Neuronal stem cell (in vitro differentiated cells): ENCODE measurements around the gene KIAA1671.

Experiments used
- DNase-seq: peaks from one replicate; pipeline ENCODE4 v3.0.0-alpha.2; 2013; ENCODE audit warnings: low spot score
- H2AFZ ChIP-seq: one replicate; pipeline ENCODE4 v1.6.1; 2013; ENCODE audit warnings: mild to moderate bottlenecking, low read length, inconsistent platforms
- H2AK5ac ChIP-seq: 2 replicates; pipeline ENCODE4 v1.6.1; 2013; ENCODE audit warnings: low read depth, mild to moderate bottlenecking, inconsistent platforms, low read length, moderate library complexity, mixed read lengths
- H2BK120ac ChIP-seq: 2 replicates; pipeline ENCODE4 v1.6.1; 2013; ENCODE audit warnings: low read depth, mild to moderate bottlenecking, inconsistent platforms, low read length, moderate library complexity, mixed read lengths
- H2BK12ac ChIP-seq: one replicate; pipeline ENCODE4 v1.6.1; 2013; ENCODE audit warnings: low read length, inconsistent platforms
- H2BK15ac ChIP-seq: 2 replicates; pipeline ENCODE4 v1.6.1; 2013; ENCODE audit warnings: mild to moderate bottlenecking, low read length, inconsistent platforms, mixed read lengths
- H2BK5ac ChIP-seq: one replicate; pipeline ENCODE4 v1.6.1; 2013; ENCODE audit warnings: inconsistent platforms, mild to moderate bottlenecking, low read length, moderate library complexity
- H3K14ac ChIP-seq: one replicate; pipeline ENCODE4 v1.6.1; 2013; ENCODE audit warnings: low read length, inconsistent platforms
- H3K18ac ChIP-seq: 2 replicates; pipeline ENCODE4 v1.6.1; 2013; ENCODE audit warnings: low read length, inconsistent platforms
- H3K23ac ChIP-seq: 2 replicates; pipeline ENCODE4 v1.6.1; 2013; ENCODE audit warnings: low read depth, mild to moderate bottlenecking, mixed read lengths, low read length, inconsistent platforms; ENCODE audit not compliant: poor library complexity
- H3K27ac ChIP-seq: replicated peaks from 3 replicates; pipeline ENCODE4 v1.5.1; 2013; ENCODE audit warnings: low read length, inconsistent platforms
- H3K27me3 ChIP-seq, 3 experiments: 2 replicates each; pipeline ENCODE4 v1.6.1; 2013; ENCODE audit warnings: low read length in 3 of 3, mild to moderate bottlenecking in 2 of 3, inconsistent platforms in 1 of 3, low read depth in 1 of 3, mixed read lengths in 1 of 3, moderate library complexity in 1 of 3; ENCODE audit not compliant: control insufficient read depth in 3 of 3, insufficient read depth in 3 of 3
- H3K36me3 ChIP-seq, 2 donors: replicated peaks in 1 of 2; 2 replicates each; pipeline ENCODE4 v1.6.1; 2013; ENCODE audit warnings: low read length in 2 of 2; ENCODE audit not compliant: control insufficient read depth in 2 of 2, insufficient read depth in 2 of 2
- H3K4ac ChIP-seq: 2 replicates; pipeline ENCODE4 v1.6.1; 2013; ENCODE audit warnings: inconsistent platforms, mild to moderate bottlenecking, low read length, moderate library complexity
- H3K4me1 ChIP-seq, 2 donors: 1 replicate in 1 of 2; 2 replicates in 1 of 2; pipeline ENCODE4 v1.6.1; 2013; ENCODE audit warnings: low read length in 2 of 2, low read depth in 1 of 2; ENCODE audit not compliant: control insufficient read depth in 2 of 2, insufficient read depth in 1 of 2
- H3K4me2 ChIP-seq: one replicate; pipeline ENCODE4 v1.6.1; 2013; ENCODE audit warnings: mild to moderate bottlenecking, low read length, inconsistent platforms; ENCODE audit not compliant: insufficient read depth, poor library complexity, severe bottlenecking
- H3K4me3 ChIP-seq, 2 donors: 2 replicates each; pipeline ENCODE4 v1.5.1; 2013; ENCODE audit warnings: low read length in 2 of 2, mild to moderate bottlenecking in 2 of 2, inconsistent platforms in 1 of 2, moderate library complexity in 1 of 2
- H3K79me1 ChIP-seq: one replicate; pipeline ENCODE4 v1.6.1; 2013; ENCODE audit warnings: low read depth, mild to moderate bottlenecking, inconsistent platforms, low read length, moderate library complexity
- H3K9ac ChIP-seq: one replicate; pipeline ENCODE4 v1.6.1; 2013; ENCODE audit warnings: mild to moderate bottlenecking, low read depth, low read length, inconsistent platforms; ENCODE audit not compliant: poor library complexity
- H3K9me3 ChIP-seq, 2 donors: replicated peaks in 1 of 2; 2 replicates each; pipeline versions ENCODE3 to v1.6.1; 2013; ENCODE audit warnings: low read length in 2 of 2, mild to moderate bottlenecking in 2 of 2, inconsistent platforms in 1 of 2, low read depth in 1 of 2, mixed read lengths in 1 of 2, moderate library complexity in 1 of 2; ENCODE audit not compliant: control insufficient read depth in 2 of 2, insufficient read depth in 1 of 2
- H4K8ac ChIP-seq: one replicate; pipeline ENCODE4 v1.6.1; 2013; ENCODE audit warnings: low read depth, mild to moderate bottlenecking, inconsistent platforms, low read length, moderate library complexity
- H4K91ac ChIP-seq: one replicate; pipeline ENCODE4 v1.6.1; 2013; ENCODE audit warnings: low read length, low read depth, mild to moderate bottlenecking, inconsistent platforms; ENCODE audit not compliant: poor library complexity
- WGBS, 2 donors: extraction: QIAGEN DNeasy Blood & Tissue Kit; methylation state at CpG; one replicate each; pipeline ENCODE4 v1.1.7; 2013; ENCODE audit warnings: missing lambda C conversion rate in 2 of 2, mixed read lengths in 1 of 2; ENCODE audit not compliant: insufficient read length in 2 of 2, insufficient replicate concordance in 1 of 2; ENCODE audit errors: extremely low coverage in 2 of 2; 5-methylcytosine and 5-hydroxymethylcytosine counted together

The KIAA1671 gene

DNA sequence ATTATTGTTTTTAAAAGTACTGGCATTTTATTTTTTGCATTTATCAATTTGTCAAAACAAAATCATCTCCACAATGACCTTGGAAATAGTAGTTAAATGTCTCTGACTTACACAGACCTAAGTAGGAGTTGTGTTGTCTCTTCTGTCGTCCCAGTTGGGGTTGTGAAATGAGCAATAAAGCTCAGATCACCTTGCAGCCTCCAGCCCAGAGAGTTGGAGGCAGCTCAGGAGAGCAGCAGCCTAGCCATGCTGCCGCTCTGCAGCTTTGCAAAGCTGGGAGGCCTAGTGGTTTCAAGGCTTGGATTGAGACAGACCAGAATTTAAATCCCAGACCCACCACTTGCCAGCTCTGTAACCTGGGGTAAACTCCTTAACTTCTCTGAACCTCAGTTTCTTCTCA is 181.9 kb downstream of the KIAA1671 start:
- Histone ChIP-seq H3K4me1 (peaks cover 5 to 7% of the 10 kb centered on the region in 2 donors), H2BK120ac (no peak overlapping the region), H3K4me2 (no peak overlapping the region), H2AFZ (no peak overlapping the region), H3K18ac (no peak overlapping the region), H4K8ac (no peak overlapping the region), H3K27me3 (no peaks in the 10 kb centered on the region), H4K91ac (no peak overlapping the region), H3K27ac (no peak overlapping the region), H3K4me3 (no peak overlapping the region), H2BK5ac (no peak overlapping the region), H3K23ac (no peak overlapping the region), H3K14ac (no peak overlapping the region), H3K79me1 (peaks cover 4% of the 10 kb centered on the region), H3K36me3 (peaks cover 0 to 1% of the 10 kb centered on the region in 2 donors), H3K4ac (no peak overlapping the region), H3K9me3 (no peaks in the 10 kb centered on the region), H2BK12ac (no peak overlapping the region), H2BK15ac (no peak overlapping the region), H2AK5ac (no peak overlapping the region), H3K9ac (no peak overlapping the region)
- no peak for DNase-seq
- no CpG with 5 or more reads among the region's 2 CpGs for WGBS, 2 donors

GRCh38 chr22:25136953-25137576 is 184.5 kb downstream of the KIAA1671 start:
- no peak overlapping the region for H3K14ac ChIP-seq
- no peak overlapping the region for H4K8ac ChIP-seq
- H3K79me1 ChIP-seq: no peaks in the 10 kb centered on the region
- no peak for DNase-seq
- H2AK5ac ChIP-seq: no peak overlapping the region
- no peak overlapping the region for H3K4me2 ChIP-seq
- H3K27me3 ChIP-seq: no peaks in the 10 kb centered on the region
- H4K91ac ChIP-seq: no peak overlapping the region
- no peak overlapping the region for H3K4ac ChIP-seq
- no peak overlapping the region for H3K4me3 ChIP-seq
- H3K36me3 ChIP-seq: peaks cover 0 to 1% of the 10 kb centered on the region in 2 donors
- H2BK5ac ChIP-seq: no peak overlapping the region
- H3K9ac ChIP-seq: no peak overlapping the region
- H3K18ac ChIP-seq: no peak overlapping the region
- H2BK120ac ChIP-seq: no peak overlapping the region
- no peaks in the 10 kb centered on the region for H3K9me3 ChIP-seq
- H2BK12ac ChIP-seq: no peak overlapping the region
- H3K23ac ChIP-seq: no peak overlapping the region
- H2BK15ac ChIP-seq: no peak overlapping the region
- no peak overlapping the region for H2AFZ ChIP-seq
- peaks cover 2 to 5% of the 10 kb centered on the region in 2 donors for H3K4me1 ChIP-seq
- no peak overlapping the region for H3K27ac ChIP-seq
- WGBS, 2 donors: no CpG with 5 or more reads among the region's 5 CpGs

DNA sequence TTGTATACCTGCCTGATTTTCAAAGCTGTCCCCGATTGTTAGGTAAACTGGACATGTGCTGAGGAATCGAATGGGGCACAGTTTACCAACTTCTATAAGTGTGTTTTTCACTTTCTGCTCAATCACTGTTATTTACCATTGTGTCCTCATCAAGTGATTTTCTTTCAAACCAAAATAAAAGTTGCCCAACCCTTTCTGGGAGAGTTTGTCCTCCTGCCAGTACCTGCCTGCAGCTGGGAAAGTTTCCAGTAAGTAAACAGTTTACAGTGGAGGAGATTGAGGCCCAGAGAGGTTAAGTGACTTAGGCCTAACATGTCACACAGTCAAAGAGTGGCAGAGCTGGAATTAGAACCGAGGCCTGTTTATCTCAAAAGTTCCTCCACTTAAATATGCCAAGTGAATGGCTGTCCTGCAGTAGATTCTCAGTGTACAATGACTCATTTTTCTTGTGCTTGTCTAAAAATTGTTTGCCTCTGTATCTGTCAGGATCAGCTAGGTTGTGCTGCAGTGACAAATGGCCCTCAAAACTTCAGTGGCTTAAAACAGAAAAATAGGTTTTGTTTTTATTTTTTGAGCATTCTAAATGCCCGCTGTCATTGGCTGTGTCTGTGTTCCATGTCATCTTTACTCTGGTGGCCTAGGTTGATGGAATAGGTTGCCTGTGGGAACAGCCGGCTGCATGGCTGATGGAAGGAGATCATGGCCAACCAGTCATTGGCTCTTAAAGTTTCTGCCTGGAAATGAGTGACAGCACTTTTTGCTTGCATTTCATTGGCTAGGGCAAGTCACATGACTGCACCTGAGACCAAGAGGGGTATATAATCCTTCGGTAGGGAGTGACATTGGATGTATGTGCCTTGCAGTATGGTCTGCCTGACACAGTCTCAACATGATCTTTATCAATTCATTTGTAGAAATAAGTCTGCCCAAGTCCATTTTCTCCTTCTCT is 185.3 kb downstream of the KIAA1671 start:
- H3K4ac ChIP-seq: no peak overlapping the region
- DNase-seq: no peak
- no peak overlapping the region for H4K91ac ChIP-seq
- H3K18ac ChIP-seq: no peak overlapping the region
- H2AK5ac ChIP-seq: no peak overlapping the region
- no peak overlapping the region for H2BK12ac ChIP-seq
- WGBS, 2 donors: no CpG with 5 or more reads among the region's 6 CpGs
- H3K4me3 ChIP-seq: no peak overlapping the region
- no peak overlapping the region for H2BK5ac ChIP-seq
- H2BK15ac ChIP-seq: no peak overlapping the region
- no peak overlapping the region for H3K4me2 ChIP-seq
- no peaks in the 10 kb centered on the region for H3K9me3 ChIP-seq
- H3K36me3 ChIP-seq: peaks cover 0 to 1% of the 10 kb centered on the region in 2 donors
- no peak overlapping the region for H3K27ac ChIP-seq
- H3K27me3 ChIP-seq: no peaks in the 10 kb centered on the region
- no peak overlapping the region for H2AFZ ChIP-seq
- no peak overlapping the region for H3K23ac ChIP-seq
- no peak overlapping the region for H2BK120ac ChIP-seq
- no peak overlapping the region for H3K14ac ChIP-seq
- H3K79me1 ChIP-seq: no peaks in the 10 kb centered on the region
- peaks cover 4 to 5% of the 10 kb centered on the region in 2 donors for H3K4me1 ChIP-seq
- H3K9ac ChIP-seq: no peak overlapping the region
- H4K8ac ChIP-seq: no peak overlapping the region

GRCh38 chr22:25139062-25139461 is 186.5 kb downstream of the KIAA1671 start:
- no peak overlapping the region for H2BK120ac ChIP-seq
- no peak overlapping the region for H3K4me3 ChIP-seq
- no peaks in the 10 kb centered on the region for H3K79me1 ChIP-seq
- no peak for DNase-seq
- no peak overlapping the region for H3K14ac ChIP-seq
- H3K4ac ChIP-seq: no peak overlapping the region
- no peak overlapping the region for H3K9ac ChIP-seq
- H2AK5ac ChIP-seq: no peak overlapping the region
- H3K23ac ChIP-seq: no peak overlapping the region
- H3K18ac ChIP-seq: no peak overlapping the region
- H3K9me3 ChIP-seq: peaks cover 0 to 2% of the 10 kb centered on the region in 2 donors
- H4K8ac ChIP-seq: no peak overlapping the region
- H4K91ac ChIP-seq: no peak overlapping the region
- no peak overlapping the region for H2BK5ac ChIP-seq
- H3K36me3 ChIP-seq: no peaks in the 10 kb centered on the region
- no peak overlapping the region for H2BK15ac ChIP-seq
- no peak overlapping the region for H3K27ac ChIP-seq
- H2AFZ ChIP-seq: no peak overlapping the region
- no peak overlapping the region for H3K4me2 ChIP-seq
- peaks cover 4 to 5% of the 10 kb centered on the region in 2 donors for H3K4me1 ChIP-seq
- no CpG with 5 or more reads among the region's 2 CpGs for WGBS, 2 donors
- no peaks in the 10 kb centered on the region for H3K27me3 ChIP-seq
- H2BK12ac ChIP-seq: no peak overlapping the region
